HepG2 (cell line): ENCODE results near the gene TMEM95. TPM values are rescaled to one million over a fixed set of nuclear protein-coding genes. Genes with fewer than 3 reads are reported as not detected.
A peak's percentile ranks its signal among the peaks of the same experiment; 100 is the strongest.

Source experiments
- AGO1 ChIP-seq: fragments of 200-400 bp; formaldehyde crosslinking; IDR thresholded peaks from 2 replicates; pipeline ENCODE4 v1.6.1; 2017; ENCODE audit warnings: mild to moderate bottlenecking, low read depth, low read length, moderate library complexity; ENCODE audit not compliant: poor library complexity, severe bottlenecking
- ARID3A ChIP-seq: IDR thresholded peaks from 2 replicates; pipeline ENCODE4 v1.6.1; 2012; ENCODE audit warnings: low read depth, low read length, improper control_type of control experiment
- CENPX ChIP-seq: sonication (generic); formaldehyde crosslinking; IDR thresholded peaks from 2 replicates; pipeline ENCODE4 v1.9.0; 2021; ENCODE audit warnings: mild to moderate bottlenecking, missing genetic modification reagents, moderate library complexity
- E2F2 ChIP-seq: sonication (generic); formaldehyde crosslinking; IDR thresholded peaks from 2 replicates; pipeline ENCODE4 v1.4.0; 2020; ENCODE audit warnings: missing genetic modification reagents, borderline replicate concordance
- FOXA3 ChIP-seq: IDR thresholded peaks from 2 replicates; pipeline ENCODE4 v1.6.1; 2016; ENCODE audit warnings: missing genetic modification reagents, missing compliant biosample characterization
- HOXA5 ChIP-seq: sonication (generic); formaldehyde crosslinking; IDR thresholded peaks from 2 replicates; pipeline ENCODE4 v1.4.0; 2020; ENCODE audit warnings: missing genetic modification reagents
- SNAI1 ChIP-seq: sonication (generic); formaldehyde crosslinking; IDR thresholded peaks from 2 replicates; pipeline ENCODE4 v1.5.0; 2020; ENCODE audit warnings: mild to moderate bottlenecking, missing genetic modification reagents, borderline replicate concordance
- SSRP1 ChIP-seq: IDR thresholded peaks from 2 replicates; pipeline ENCODE4 v1.6.1; 2016; ENCODE audit warnings: control low read depth
- U2AF2 ChIP-seq: fragments of 200-400 bp; formaldehyde crosslinking; IDR thresholded peaks from 2 replicates; pipeline ENCODE4 v1.6.1; 2017; ENCODE audit warnings: low read depth, mild to moderate bottlenecking, low read length
- ZBED4 ChIP-seq: sonication (generic); formaldehyde crosslinking; IDR thresholded peaks from 2 replicates; pipeline ENCODE4 v1.4.0; 2020; ENCODE audit warnings: missing genetic modification reagents, borderline replicate concordance
- ZNF660 ChIP-seq: sonication (generic); formaldehyde crosslinking; IDR thresholded peaks from 2 replicates; pipeline ENCODE4 v1.5.1; 2020; ENCODE audit warnings: mild to moderate bottlenecking, low read depth, missing genetic modification reagents, borderline replicate concordance
- ZNF879 ChIP-seq: sonication (generic); formaldehyde crosslinking; IDR thresholded peaks from 2 replicates; pipeline ENCODE4 v1.8.1; 2023; ENCODE audit warnings: missing genetic modification reagents
- polyA plus RNA-seq, 8 experiments: library from polyadenylated mRNA; depleted of rRNA in 3 of 8; stranded (reverse) in 7 of 8; unstranded in 1 of 8; fragments of >200 nt; fragmentation: Illumina TruSeq in 4 of 8; extraction: Trizol in 4 of 8; gene quantifications; 2 replicates each; pipeline versions ENCODE4 v1.2.1 to v1.2.3, GENCODE V29; 2011 to 2016; ENCODE audit warnings: low read depth in 4 of 8, missing spikeins in 1 of 8, mixed read lengths in 1 of 8; ENCODE audit not compliant: insufficient read depth in 1 of 8
- total RNA-seq, 5 experiments: library from RNA; depleted of rRNA; stranded (reverse); fragments of >200 nt; fragmentation: Illumina TruSeq; extraction: Trizol; gene quantifications; 2 replicates each; pipeline ENCODE4 v1.2.3, GENCODE V29; 2016; ENCODE audit warnings: low read depth in 1 of 5
- TF ChIP-seq, protein P1 (sequence below): sonication (generic); formaldehyde crosslinking; IDR thresholded peaks from 2 replicates; pipeline ENCODE4 v1.4.0; 2020; ENCODE audit warnings: missing genetic modification reagents; ENCODE audit errors: not compliant biosample characterization
- TF ChIP-seq, protein P2 (sequence below): sonication (generic); formaldehyde crosslinking; IDR thresholded peaks from 2 replicates; pipeline ENCODE4 v1.8.0; 2022; ENCODE audit warnings: mild to moderate bottlenecking, missing genetic modification reagents
- TF ChIP-seq, protein P3 (sequence below), 2 experiments: sonication (generic) in 1 of 2; formaldehyde crosslinking in 1 of 2; IDR thresholded peaks; 2 replicates each; pipeline versions ENCODE4 v1.4.0 to v1.6.1; 2018 to 2020; ENCODE audit warnings: missing genetic modification reagents in 2 of 2, borderline replicate concordance in 1 of 2, low read depth in 1 of 2, mild to moderate bottlenecking in 1 of 2, missing biosample characterization in 1 of 2

The TMEM95 gene
- total and polyA plus RNA-seq, 2 of the 13 experiments (the other 11 are each of a cell fraction or from before 2014, with no cell fraction given), result not detected

GRCh38 chr17:7403977-7404736, 49.2 kb downstream of the TMEM95 start, which contains the start of gene TMEM256 (continued):
- TF ChIP-seq SNAI1 (CRISPR knock-in tag) (peak; percentile 48; the same call in 1 of the 2 replicates), AGO1 (no peak), ZBED4 (no peak), FOXA3 (CRISPR knock-in tag) (peak; percentile 35; the same call in 1 of the 2 replicates), ZNF879 (CRISPR knock-in tag) (no peak), HOXA5 (CRISPR knock-in tag) (peak; percentile 87; the same call in 1 of the 2 replicates), CENPX (no peak), U2AF2 (no peak), E2F2 (CRISPR knock-in tag) (no peak), ARID3A (peak; percentile 63; the same call in 1 of the 2 replicates), SSRP1 (CRISPR knock-in tag) (no peak), ZNF660 (no peak)
- TF ChIP-seq, protein P1, sequence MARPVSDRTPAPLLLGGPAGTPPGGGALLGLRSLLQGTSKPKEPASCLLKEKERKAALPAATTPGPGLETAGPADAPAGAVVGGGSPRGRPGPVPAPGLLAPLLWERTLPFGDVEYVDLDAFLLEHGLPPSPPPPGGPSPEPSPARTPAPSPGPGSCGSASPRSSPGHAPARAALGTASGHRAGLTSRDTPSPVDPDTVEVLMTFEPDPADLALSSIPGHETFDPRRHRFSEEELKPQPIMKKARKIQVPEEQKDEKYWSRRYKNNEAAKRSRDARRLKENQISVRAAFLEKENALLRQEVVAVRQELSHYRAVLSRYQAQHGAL, result no peak
- TF ChIP-seq, protein P2, sequence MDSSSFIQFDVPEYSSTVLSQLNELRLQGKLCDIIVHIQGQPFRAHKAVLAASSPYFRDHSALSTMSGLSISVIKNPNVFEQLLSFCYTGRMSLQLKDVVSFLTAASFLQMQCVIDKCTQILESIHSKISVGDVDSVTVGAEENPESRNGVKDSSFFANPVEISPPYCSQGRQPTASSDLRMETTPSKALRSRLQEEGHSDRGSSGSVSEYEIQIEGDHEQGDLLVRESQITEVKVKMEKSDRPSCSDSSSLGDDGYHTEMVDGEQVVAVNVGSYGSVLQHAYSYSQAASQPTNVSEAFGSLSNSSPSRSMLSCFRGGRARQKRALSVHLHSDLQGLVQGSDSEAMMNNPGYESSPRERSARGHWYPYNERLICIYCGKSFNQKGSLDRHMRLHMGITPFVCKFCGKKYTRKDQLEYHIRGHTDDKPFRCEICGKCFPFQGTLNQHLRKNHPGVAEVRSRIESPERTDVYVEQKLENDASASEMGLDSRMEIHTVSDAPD (CRISPR knock-in tag), result peak; percentile 57; the same call in 1 of the 2 replicates
- TF ChIP-seq, protein P3, sequence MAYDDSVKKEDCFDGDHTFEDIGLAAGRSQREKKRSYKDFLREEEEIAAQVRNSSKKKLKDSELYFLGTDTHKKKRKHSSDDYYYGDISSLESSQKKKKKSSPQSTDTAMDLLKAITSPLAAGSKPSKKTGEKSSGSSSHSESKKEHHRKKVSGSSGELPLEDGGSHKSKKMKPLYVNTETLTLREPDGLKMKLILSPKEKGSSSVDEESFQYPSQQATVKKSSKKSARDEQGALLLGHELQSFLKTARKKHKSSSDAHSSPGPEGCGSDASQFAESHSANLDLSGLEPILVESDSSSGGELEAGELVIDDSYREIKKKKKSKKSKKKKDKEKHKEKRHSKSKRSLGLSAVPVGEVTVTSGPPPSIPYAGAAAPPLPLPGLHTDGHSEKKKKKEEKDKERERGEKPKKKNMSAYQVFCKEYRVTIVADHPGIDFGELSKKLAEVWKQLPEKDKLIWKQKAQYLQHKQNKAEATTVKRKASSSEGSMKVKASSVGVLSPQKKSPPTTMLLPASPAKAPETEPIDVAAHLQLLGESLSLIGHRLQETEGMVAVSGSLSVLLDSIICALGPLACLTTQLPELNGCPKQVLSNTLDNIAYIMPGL (CRISPR knock-in tag; IDR thresholded peaks at IDR 0.05; ENCODE audit: borderline replicate concordance in 1 of 2, low read depth in 1 of 2), result peak; percentile 31 to 33; a peak in 1 of 4 replicates
